ENCODE results near the gene MARCKSL1. TPM values are rescaled to one million over a fixed set of nuclear protein-coding genes. Genes with fewer than 3 reads are reported as not detected.
"Not testable (repeated sequence)": the region's sequence is repeated elsewhere in the genome, so short reads cannot be mapped to it uniquely, and the experiment has no call there.

Gene MARCKSL1

GRCh38 chr1:32299327-32299726, 36.7 kb downstream of the MARCKSL1 start:
- H3K36me3 ChIP-seq (ENCODE audit: insufficient read depth, low read length) = peaks cover 14% of the 10 kb centered on the region

GRCh38 chr1:32298211-32298610, 37.8 kb downstream of the MARCKSL1 start:
- H3K4me2 ChIP-seq (ENCODE audit: low read length); H3K4me1 ChIP-seq (ENCODE audit: control insufficient read depth, insufficient read depth, low read length); H3K27me3 ChIP-seq (ENCODE audit: control insufficient read depth, insufficient read depth, low read length); H3K36me3 ChIP-seq (ENCODE audit: insufficient read depth, low read length); H3K9me3 ChIP-seq (replicated peaks; ENCODE audit: low read length); H3K9ac ChIP-seq (ENCODE audit: low read depth, low read length); H3K4me3 ChIP-seq (ENCODE audit: low read length): not testable (repeated sequence)

More at GRCh38 chr1:32299327-32299726, 36.7 kb downstream of the MARCKSL1 start:
- no peaks in the 10 kb centered on the region for H3K9me3 ChIP-seq (replicated peaks; ENCODE audit: low read length)
- no peaks in the 10 kb centered on the region for H3K27me3 ChIP-seq (ENCODE audit: control insufficient read depth, insufficient read depth, low read length)
- no peak overlapping the region for H3K9ac ChIP-seq (ENCODE audit: low read depth, low read length)
- H3K4me1 ChIP-seq (ENCODE audit: control insufficient read depth, insufficient read depth, low read length) = no peaks in the 10 kb centered on the region
- H3K4me2 ChIP-seq (ENCODE audit: low read length) = no peak overlapping the region
- H3K4me3 ChIP-seq (ENCODE audit: low read length) = no peak overlapping the region

DNA sequence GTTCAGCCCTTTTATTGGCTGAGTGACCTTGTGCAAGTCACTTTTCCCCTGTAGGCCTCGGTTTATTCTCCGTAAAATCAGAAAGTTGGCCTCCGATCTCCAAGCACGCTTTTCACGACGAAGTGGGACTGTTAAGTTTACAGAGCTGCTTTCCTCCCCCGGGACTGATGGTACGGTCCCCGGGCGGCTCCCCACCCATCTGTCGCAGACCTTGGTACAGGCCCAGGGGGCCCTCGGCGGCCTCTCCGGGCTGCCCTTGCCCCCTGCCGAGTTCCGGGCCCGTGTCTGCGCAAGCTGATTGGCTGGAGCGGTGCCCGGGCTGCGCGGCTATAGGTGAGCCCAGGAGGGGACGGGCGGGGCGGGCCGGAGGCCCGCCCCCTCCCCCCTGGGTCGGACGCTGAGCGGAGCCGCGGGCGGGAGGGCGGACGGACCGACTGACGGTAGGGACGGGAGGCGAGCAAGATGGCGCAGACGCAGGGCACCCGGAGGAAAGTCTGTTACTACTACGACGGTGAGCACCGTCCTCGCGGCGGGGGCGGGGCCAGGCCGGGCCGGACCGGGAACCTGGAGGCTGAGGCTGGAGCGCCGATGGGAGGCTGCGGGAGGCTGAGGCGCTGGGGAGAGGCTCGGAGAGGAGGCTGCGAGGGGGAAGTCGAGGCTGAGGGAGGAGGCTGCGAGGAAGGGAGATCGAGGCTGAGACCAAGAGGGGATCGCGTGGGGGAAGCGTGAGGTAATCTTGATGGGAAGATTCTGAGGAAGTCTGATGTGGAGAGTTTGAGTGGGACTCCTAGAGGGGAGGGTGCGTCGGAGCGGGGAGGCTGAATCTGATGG, 44.1 kb downstream of the MARCKSL1 start, which contains the start of gene HDAC1:
TSS of gene HDAC1 (plus strand) at position 376 of the 831 bp plus-strand sequence. CDS start at position 463, 87 bp downstream.
- no peaks in the 10 kb centered on the region for H3K27me3 ChIP-seq (ENCODE audit: control insufficient read depth, insufficient read depth, low read length)
- H3K9me3 ChIP-seq (replicated peaks; ENCODE audit: low read length) = no peaks in the 10 kb centered on the region
- peaks cover 8% of the 10 kb centered on the region for H3K4me1 ChIP-seq (ENCODE audit: control insufficient read depth, insufficient read depth, low read length)
- no peaks in the 10 kb centered on the region for H3K36me3 ChIP-seq (ENCODE audit: insufficient read depth, low read length)
- H3K9ac ChIP-seq (ENCODE audit: low read depth, low read length) = peak within 1 kb of the TSS; percentile 83
- peak within 1 kb of the TSS; percentile 92 for H3K4me2 ChIP-seq (ENCODE audit: low read length)
- H3K4me3 ChIP-seq (ENCODE audit: low read length) = peak within 1 kb of the TSS; percentile 91

- Histone ChIP-seq H3K9ac (ENCODE audit: low read depth, low read length) (peak overlapping the region; percentile 83), H3K4me1 (ENCODE audit: control insufficient read depth, insufficient read depth, low read length) (peaks cover 8% of the 10 kb centered on the region), H3K36me3 (ENCODE audit: insufficient read depth, low read length) (no peaks in the 10 kb centered on the region), H3K27me3 (ENCODE audit: control insufficient read depth, insufficient read depth, low read length) (no peaks in the 10 kb centered on the region), H3K4me2 (ENCODE audit: low read length) (peak overlapping the region; percentile 92), H3K9me3 (replicated peaks; ENCODE audit: low read length) (no peaks in the 10 kb centered on the region), H3K4me3 (ENCODE audit: low read length) (peak overlapping the region; percentile 91)
Measured at GRCh38 chr1:32291145-32291707, 44.8 kb downstream of the MARCKSL1 start.

DNA sequence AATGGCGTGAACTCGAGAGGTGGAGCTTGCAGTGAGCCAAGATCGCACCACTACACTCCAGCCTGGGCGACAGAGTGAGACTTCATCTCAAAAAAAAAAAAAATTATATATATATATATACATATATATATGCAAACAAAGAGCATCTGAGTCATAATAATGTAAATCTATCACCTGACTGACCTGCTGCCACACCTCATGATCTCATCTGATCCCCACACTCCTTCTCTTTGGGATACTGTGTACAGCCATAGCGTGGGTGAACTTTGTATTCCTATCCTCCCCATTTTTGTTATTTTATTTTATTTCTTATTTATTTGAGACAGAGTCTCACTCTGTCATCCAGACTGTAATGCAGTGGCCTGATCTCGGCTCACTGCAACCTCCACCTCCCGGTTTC, 46.8 kb downstream of the MARCKSL1 start:
- Histone ChIP-seq H3K4me3 (ENCODE audit: low read length) (no peak overlapping the region), H3K4me1 (ENCODE audit: control insufficient read depth, insufficient read depth, low read length) (peaks cover 8% of the 10 kb centered on the region), H3K9ac (ENCODE audit: low read depth, low read length) (no peak overlapping the region), H3K36me3 (ENCODE audit: insufficient read depth, low read length) (no peaks in the 10 kb centered on the region), H3K4me2 (ENCODE audit: low read length) (no peak overlapping the region), H3K9me3 (replicated peaks; ENCODE audit: low read length) (no peaks in the 10 kb centered on the region), H3K27me3 (ENCODE audit: control insufficient read depth, insufficient read depth, low read length) (no peaks in the 10 kb centered on the region)

DNA sequence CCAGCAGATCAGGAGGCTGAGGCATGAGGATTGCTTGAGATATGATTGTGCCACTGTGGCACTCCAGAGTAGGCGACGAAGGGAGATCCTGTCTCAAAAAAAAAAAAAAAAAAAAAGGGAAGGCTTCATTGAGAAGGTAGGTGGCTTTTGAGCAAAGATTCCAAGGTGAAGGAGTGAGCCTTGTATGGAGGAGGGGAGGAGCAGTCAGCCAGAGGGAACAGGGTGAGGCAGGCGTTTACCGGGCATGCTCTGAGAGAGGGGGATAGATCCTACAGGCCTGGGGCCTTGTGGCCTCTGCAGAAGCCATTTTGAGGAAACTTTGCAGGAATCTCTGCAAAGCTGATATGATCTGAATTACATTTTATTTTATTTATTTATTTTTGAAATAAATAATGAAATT, 49.3 kb downstream of the MARCKSL1 start:
- Histone ChIP-seq H3K36me3 (ENCODE audit: insufficient read depth, low read length) (no peaks in the 10 kb centered on the region), H3K4me1 (ENCODE audit: control insufficient read depth, insufficient read depth, low read length) (peaks cover 5% of the 10 kb centered on the region), H3K4me3 (ENCODE audit: low read length) (no peak overlapping the region), H3K9ac (ENCODE audit: low read depth, low read length) (no peak overlapping the region), H3K4me2 (ENCODE audit: low read length) (no peak overlapping the region), H3K27me3 (ENCODE audit: control insufficient read depth, insufficient read depth, low read length) (no peaks in the 10 kb centered on the region), H3K9me3 (replicated peaks; ENCODE audit: low read length) (no peaks in the 10 kb centered on the region)

- H3K9me3 ChIP-seq (replicated peaks; ENCODE audit: low read length) = no peaks in the 10 kb centered on the region
- no peaks in the 10 kb centered on the region for H3K4me1 ChIP-seq (ENCODE audit: control insufficient read depth, insufficient read depth, low read length)
- H3K4me3 ChIP-seq (ENCODE audit: low read length) = no peak overlapping the region
- no peaks in the 10 kb centered on the region for H3K27me3 ChIP-seq (ENCODE audit: control insufficient read depth, insufficient read depth, low read length)
- H3K4me2 ChIP-seq (ENCODE audit: low read length) = no peak overlapping the region
- no peak overlapping the region for H3K9ac ChIP-seq (ENCODE audit: low read depth, low read length)
- no peaks in the 10 kb centered on the region for H3K36me3 ChIP-seq (ENCODE audit: insufficient read depth, low read length)
Measured at GRCh38 chr1:32285658-32286057, 50.4 kb downstream of the MARCKSL1 start.

DNA sequence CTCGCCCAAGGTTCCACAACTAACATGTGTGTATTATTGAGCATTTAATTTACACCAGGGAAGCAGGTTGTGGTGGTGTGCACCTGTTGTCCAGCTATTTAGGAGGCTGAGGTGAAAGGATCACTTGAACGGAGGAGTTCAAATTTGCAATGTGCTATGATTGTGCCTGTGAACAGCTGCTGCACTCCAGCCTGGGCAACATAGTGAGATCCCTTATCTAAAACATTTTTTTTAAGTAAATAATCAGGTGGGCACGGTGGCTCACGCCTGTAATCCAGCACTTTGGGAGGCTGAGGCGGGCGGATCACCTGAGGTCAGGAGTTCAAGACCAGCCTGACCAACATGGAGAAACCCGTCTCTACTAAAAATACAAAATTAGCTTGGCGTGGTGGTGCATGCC, 51.3 kb downstream of the MARCKSL1 start:
- not testable (repeated sequence) for H3K4me3 ChIP-seq (ENCODE audit: low read length); H3K4me1 ChIP-seq (ENCODE audit: control insufficient read depth, insufficient read depth, low read length); H3K9ac ChIP-seq (ENCODE audit: low read depth, low read length); H3K4me2 ChIP-seq (ENCODE audit: low read length); H3K27me3 ChIP-seq (ENCODE audit: control insufficient read depth, insufficient read depth, low read length); H3K36me3 ChIP-seq (ENCODE audit: insufficient read depth, low read length); H3K9me3 ChIP-seq (replicated peaks; ENCODE audit: low read length)

Small RNA genes within 50 kb of the gene (small RNA-seq; reads per million reads assigned to genes)
- not detected for gene RF00019

All from skeletal muscle satellite cell (primary cell).